Measurements from ENCODE around the gene ZNF543.
"Not testable (repeated sequence)": the region's sequence is repeated elsewhere in the genome, so short reads cannot be mapped to it uniquely, and the experiment has no call there.

ZNF543 gene

GRCh38 chr19:57350877-57351805 lies 30.9 kb downstream of the ZNF543 start, which contains the start of gene ZNF304:
ZNF304 (plus strand) TSS chr19:57351271; CDS start chr19:57351665, 394 bp downstream.
- H3K4me3 ChIP-seq (ENCODE audit: low read length) = peak within 1 kb of the TSS; percentile 83
- no peak for TF ChIP-seq ZNF274 (IDR thresholded peaks at IDR 0.05; ENCODE audit: low read depth, low read length)

GRCh38 chr19:57351867-57352266 lies 31.6 kb downstream of the ZNF543 start:
- no peak for TF ChIP-seq ZNF274 (IDR thresholded peaks at IDR 0.05; ENCODE audit: low read depth, low read length)
- H3K4me3 ChIP-seq (ENCODE audit: low read length) = peak overlapping the region; percentile 83

- no peak for TF ChIP-seq ZNF274 (IDR thresholded peaks at IDR 0.05; ENCODE audit: low read depth, low read length)
- H3K4me3 ChIP-seq (ENCODE audit: low read length) = no peak overlapping the region
Measured at GRCh38 chr19:57355916-57356315, 35.6 kb downstream of the ZNF543 start.

- H3K4me3 ChIP-seq (ENCODE audit: low read length) = no peak overlapping the region
- TF ChIP-seq ZNF274 (IDR thresholded peaks at IDR 0.05; ENCODE audit: low read depth, low read length) = no peak
Measured at GRCh38 chr19:57357406-57357805, 37.1 kb downstream of the ZNF543 start.

- H3K4me3 ChIP-seq (ENCODE audit: low read length) = no peak overlapping the region
- no peak for TF ChIP-seq ZNF274 (IDR thresholded peaks at IDR 0.05; ENCODE audit: low read depth, low read length)
Measured at GRCh38 chr19:57359300-57359699, 39.0 kb downstream of the ZNF543 start.

GRCh38 chr19:57362419-57362818 lies 42.1 kb downstream of the ZNF543 start:
- peak overlapping the region; percentile 64; the same call in 1 of the 2 replicates for H3K4me3 ChIP-seq (ENCODE audit: low read length)
- no peak for TF ChIP-seq ZNF274 (IDR thresholded peaks at IDR 0.05; ENCODE audit: low read depth, low read length)

GRCh38 chr19:57362997-57363687 lies 42.9 kb downstream of the ZNF543 start, which contains the start of the genes TRAPPC2B and ZNF547:
TRAPPC2B (plus strand) TSS chr19:57363551; CDS start chr19:57364834, 1,283 bp downstream.
ZNF547 (plus strand) TSS chr19:57363551; CDS start chr19:57368556, 5,005 bp downstream.
- peak within 1 kb of the TSS; percentile 88 for H3K4me3 ChIP-seq (ENCODE audit: low read length)
- TF ChIP-seq ZNF274 (IDR thresholded peaks at IDR 0.05; ENCODE audit: low read depth, low read length) = no peak

- no peak for TF ChIP-seq ZNF274 (IDR thresholded peaks at IDR 0.05; ENCODE audit: low read depth, low read length)
- H3K4me3 ChIP-seq (ENCODE audit: low read length) = peak overlapping the region; percentile 88
Measured at GRCh38 chr19:57363688-57364181, 43.5 kb downstream of the ZNF543 start.

- no peak overlapping the region for H3K4me3 ChIP-seq (ENCODE audit: low read length)
- no peak for TF ChIP-seq ZNF274 (IDR thresholded peaks at IDR 0.05; ENCODE audit: low read depth, low read length)
Measured at GRCh38 chr19:57366776-57367175, 46.5 kb downstream of the ZNF543 start.

GRCh38 chr19:57374179-57374578 lies 53.9 kb downstream of the ZNF543 start:
- TF ChIP-seq ZNF274 (IDR thresholded peaks at IDR 0.05; ENCODE audit: low read depth, low read length) = no peak
- H3K4me3 ChIP-seq (ENCODE audit: low read length) = no peak overlapping the region

- not testable (repeated sequence) for H3K4me3 ChIP-seq (ENCODE audit: low read length)
Measured at GRCh38 chr19:57374647-57375046, 54.4 kb downstream of the ZNF543 start.

GRCh38 chr19:57376151-57376550 lies 55.9 kb downstream of the ZNF543 start:
- H3K4me3 ChIP-seq (ENCODE audit: low read length) = no peak overlapping the region
- TF ChIP-seq ZNF274 (IDR thresholded peaks at IDR 0.05; ENCODE audit: low read depth, low read length) = no peak

- no peak overlapping the region for H3K4me3 ChIP-seq (ENCODE audit: low read length)
- TF ChIP-seq ZNF274 (IDR thresholded peaks at IDR 0.05; ENCODE audit: low read depth, low read length) = peak; percentile 61; the same call in 1 of the 2 replicates
Measured at GRCh38 chr19:57377498-57378146, 57.4 kb downstream of the ZNF543 start.

Measured in GM08714 (cell line).